OCI-M2 (cell line): Measurements from ENCODE around the gene RANBP3.
"Not testable (repeated sequence)": the region's sequence is repeated elsewhere in the genome, so short reads cannot be mapped to it uniquely, and the experiment has no call there.

Source experiments
- DNase-seq: peaks from one replicate; lab custom pipeline; 2025; ENCODE audit not compliant: unreplicated experiment; lab: John Stamatoyannopoulos, UW

RANBP3 gene

DNA sequence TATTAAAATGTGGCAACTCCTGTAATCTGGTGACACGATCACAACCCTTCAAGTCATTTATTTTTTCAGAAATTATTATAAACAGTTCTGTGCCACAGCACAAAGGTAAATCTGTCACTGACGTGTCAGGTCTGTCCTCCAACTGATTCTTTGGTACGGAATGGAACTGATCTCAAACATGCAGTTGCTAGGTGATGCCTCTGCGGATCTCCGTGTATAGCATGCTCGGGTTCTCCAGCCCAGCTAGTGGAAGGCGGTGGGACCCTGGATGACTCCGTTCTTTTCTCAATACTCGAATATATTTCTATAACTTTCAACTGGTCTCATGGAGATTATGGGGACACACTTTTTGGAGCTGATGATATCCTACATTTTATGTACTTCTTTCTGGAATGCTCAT lies 11.0 kb downstream of the RANBP3 start:
- no peak for DNase-seq

DNA sequence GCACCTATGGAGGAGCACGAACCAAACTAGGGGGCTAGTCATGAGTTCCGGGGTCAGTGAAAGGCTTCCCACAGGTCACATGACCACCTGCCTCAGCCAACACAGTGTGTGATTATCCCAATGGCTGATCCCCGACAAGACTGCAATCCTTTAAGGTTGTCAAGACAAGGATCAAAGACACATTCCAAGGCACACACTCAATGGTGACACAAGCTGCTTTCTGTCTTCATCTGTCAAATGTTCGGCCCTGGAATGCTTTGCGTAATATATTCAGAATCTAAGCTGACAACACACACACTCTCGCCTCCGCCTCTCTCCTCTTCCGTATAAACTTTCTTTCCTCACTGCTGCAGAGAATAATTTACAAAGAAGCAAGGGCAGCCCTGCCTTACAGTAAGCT lies 11.7 kb downstream of the RANBP3 start:
- no peak for DNase-seq

- no peak for DNase-seq
Measured at GRCh38 chr19:5964816-5965565, 12.9 kb downstream of the RANBP3 start.

- no peak for DNase-seq
Measured at GRCh38 chr19:5963855-5964254, 14.1 kb downstream of the RANBP3 start.

- DNase-seq = not testable (repeated sequence)
Measured at GRCh38 chr19:5963259-5963658, 14.7 kb downstream of the RANBP3 start.

- no peak for DNase-seq
Measured at GRCh38 chr19:5961969-5962945, 15.7 kb downstream of the RANBP3 start.

- not testable (repeated sequence) for DNase-seq
Measured at GRCh38 chr19:5961641-5961968, 16.3 kb downstream of the RANBP3 start.

DNA sequence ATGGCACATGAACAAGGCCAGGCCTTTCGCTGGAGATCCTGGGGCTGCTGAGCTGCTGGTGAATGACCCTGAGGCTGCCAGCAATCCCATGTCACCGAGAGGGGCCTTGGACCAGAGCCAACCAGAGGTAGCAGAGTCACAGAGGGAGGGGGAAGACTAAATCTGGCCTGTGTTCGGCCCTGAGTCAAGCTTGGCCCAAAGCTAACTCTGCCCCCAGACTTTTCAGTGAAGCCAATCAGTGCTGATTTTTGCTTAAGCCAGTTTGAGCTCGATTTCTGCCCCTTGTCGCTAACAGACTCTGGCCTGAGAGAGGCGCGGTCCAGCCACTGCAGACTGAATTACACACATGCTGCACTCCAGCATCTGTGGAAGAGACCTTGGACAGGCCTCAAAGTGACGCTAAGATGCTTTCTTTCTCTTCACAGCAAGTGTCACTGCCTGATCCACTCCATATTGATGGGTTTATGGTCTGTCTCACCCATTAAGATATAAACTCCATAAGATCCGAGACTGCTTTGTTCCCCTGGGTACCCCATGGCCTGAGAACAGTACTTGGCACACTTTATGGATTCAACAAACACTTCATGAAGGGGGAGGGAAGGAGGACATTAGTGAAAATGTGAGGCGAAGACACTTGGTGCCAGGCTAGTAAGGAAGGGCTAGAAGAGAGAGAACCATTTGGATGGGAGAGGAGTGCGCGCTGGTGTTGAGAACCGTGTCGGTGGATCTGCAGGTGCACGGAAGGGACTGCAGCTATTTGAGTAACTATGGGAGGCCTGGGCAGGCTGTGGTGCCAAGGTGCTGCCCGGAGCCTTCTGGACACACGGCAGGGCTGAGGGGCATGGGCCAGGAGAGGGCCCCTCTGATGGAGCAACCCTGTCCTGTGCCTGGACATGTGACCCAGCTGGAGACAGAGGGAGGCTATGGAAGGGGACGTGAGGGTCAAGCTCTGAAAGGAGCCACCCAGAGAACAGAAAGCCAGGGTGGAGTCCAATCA lies 17.6 kb downstream of the RANBP3 start:
- DNase-seq = no peak

- no peak for DNase-seq
Measured at GRCh38 chr19:5959260-5960004, 18.5 kb downstream of the RANBP3 start.

DNA sequence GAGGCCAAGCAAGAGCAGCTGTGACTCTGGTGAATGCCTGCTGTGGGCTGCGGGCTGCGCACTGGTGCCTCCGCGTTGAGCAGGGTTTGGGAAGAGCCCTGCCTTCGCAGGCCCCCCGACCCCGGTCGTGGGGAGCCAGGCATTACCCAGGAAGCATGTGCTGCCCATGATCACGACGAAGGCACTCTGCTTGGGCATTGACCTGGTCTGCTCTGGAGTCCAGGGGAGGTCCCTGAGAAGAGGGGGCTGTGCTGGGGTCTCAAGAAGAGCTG lies 19.2 kb downstream of the RANBP3 start:
- no peak for DNase-seq

- DNase-seq = no peak
Measured at GRCh38 chr19:5958074-5958850, 19.7 kb downstream of the RANBP3 start.

GRCh38 chr19:5957170-5957569 lies 20.8 kb downstream of the RANBP3 start:
- no peak for DNase-seq

- no peak for DNase-seq
Measured at GRCh38 chr19:5956728-5957127, 21.2 kb downstream of the RANBP3 start.

DNA sequence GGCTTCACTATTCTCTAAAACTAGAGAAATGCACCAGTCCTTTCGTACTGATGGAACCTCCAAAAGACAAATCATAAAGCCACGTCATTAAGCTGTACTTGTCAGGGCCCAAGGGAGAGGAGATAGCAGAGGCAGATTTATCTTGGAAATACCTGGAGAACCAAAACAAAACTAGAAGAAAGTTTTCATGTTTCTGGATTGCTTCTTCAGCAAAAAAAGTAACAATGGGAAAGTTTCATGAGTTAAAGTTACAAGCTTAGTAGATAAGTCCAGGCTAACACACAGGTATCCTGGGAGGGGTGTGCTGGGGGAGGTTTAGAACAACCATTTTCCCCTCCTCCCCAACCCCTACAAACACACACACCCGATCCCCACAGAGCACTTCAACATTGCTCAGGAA lies 21.6 kb downstream of the RANBP3 start:
- DNase-seq = no peak

- DNase-seq = no peak
Measured at GRCh38 chr19:5955636-5955935, 22.4 kb downstream of the RANBP3 start.

- no peak for DNase-seq
Measured at GRCh38 chr19:5954293-5954692, 23.6 kb downstream of the RANBP3 start.

- DNase-seq = no peak
Measured at GRCh38 chr19:5953680-5954213, 24.2 kb downstream of the RANBP3 start.

DNA sequence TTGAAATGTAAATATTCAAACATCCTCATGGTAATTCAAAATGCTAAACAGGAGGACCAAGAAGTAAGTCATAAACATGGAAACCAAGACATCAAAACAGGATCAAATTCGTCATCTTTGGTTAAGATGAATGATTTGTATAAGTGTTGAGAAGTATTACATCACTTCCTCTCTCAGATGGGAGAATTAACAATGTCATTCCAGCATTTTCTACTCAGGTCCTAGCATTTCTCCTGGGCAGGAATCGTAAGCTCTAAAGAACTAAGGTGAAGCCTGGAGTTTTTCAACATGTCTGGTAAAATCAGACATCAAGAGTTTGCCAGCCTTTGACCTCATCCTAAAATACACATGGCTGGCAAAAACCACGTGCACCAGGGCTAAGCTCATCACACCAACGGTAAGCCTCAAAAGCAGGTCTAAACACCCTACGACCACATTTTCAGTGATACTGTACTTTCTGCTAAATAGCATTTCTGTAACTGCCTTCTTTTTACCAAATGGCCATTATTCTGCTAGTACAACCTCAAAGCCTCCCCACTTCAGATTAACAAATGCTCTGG lies 24.8 kb downstream of the RANBP3 start:
- no peak for DNase-seq
